ENCODE data around the gene RNLS.

GRCh38 chr10:88474884-88475844 lies 108.0 kb downstream of the RNLS start:
- TF ChIP-seq POLR2A (IDR thresholded peaks at IDR 0.05): no peak
- TF ChIP-seq CTCF (IDR thresholded peaks at IDR 0.05): no peak
- TF ChIP-seq EP300 (IDR thresholded peaks at IDR 0.05): peak in 1 of 2 donors; percentile 31

All from tibial nerve (tissue), 4 donors.